Ovary (tissue), 3 donors: ENCODE data around the gene SERPINB6.

ENCODE experiments used
- CTCF ChIP-seq, 3 donors: fragments of 450-650 bp in 2 of 3; fragments of 200-600 bp in 1 of 3; IDR thresholded peaks; one replicate each; pipeline versions ENCODE4 v1.5.1 to v1.8.0; 2016 to 2022; ENCODE audit warnings: antibody characterized with exemption in 3 of 3, mild to moderate bottlenecking in 1 of 3
- POLR2A ChIP-seq: fragments of 450-650 bp; IDR thresholded peaks from one replicate; pipeline ENCODE4 v1.6.1; 2017; ENCODE audit warnings: antibody characterized with exemption, mild to moderate bottlenecking, moderate library complexity
- donor health status: DM: no; HTN: no; CAD: no.

GRCh38 chr6:2964793-2965505 lies 6.4 kb downstream of the SERPINB6 start:
- TF ChIP-seq CTCF (IDR thresholded peaks at IDR 0.05) (no peak), POLR2A (no peak)
